H1 (cell line): Measurements from ENCODE around the gene OCLN. TPM values are rescaled to one million over a fixed set of nuclear protein-coding genes. Genes with fewer than 3 reads are reported as not detected.

Source experiments
- KDM5A ChIP-seq: fragments of 200-600 bp; IDR thresholded peaks from 2 replicates; pipeline ENCODE4 v1.7.1; 2012; ENCODE audit warnings: mild to moderate bottlenecking, low read length, inconsistent platforms, mixed read lengths
- POLR2AphosphoS5 ChIP-seq: IDR thresholded peaks from 2 replicates; pipeline ENCODE4 v1.6.1; 2011; ENCODE audit warnings: low read depth, low read length
- TBP ChIP-seq: IDR thresholded peaks from 2 replicates; pipeline ENCODE4 v1.6.1; 2011; ENCODE audit warnings: low read depth, low read length, improper control_type of control experiment
- polyA plus RNA-seq, 7 experiments: library from polyadenylated mRNA; depleted of rRNA in 3 of 7; stranded (reverse) in 5 of 7; unstranded in 2 of 7; fragments of >200 nt in 5 of 7; fragments of 200-250 nt in 2 of 7; gene quantifications; 1 replicate in 5 of 7; 2 replicates in 1 of 7; 4 replicates in 1 of 7; pipeline versions ENCODE4 v1.2.1 to v1.2.3, GENCODE V29; 2011 to 2013; ENCODE audit warnings: missing spikeins in 2 of 7, mixed read lengths in 2 of 7
- total RNA-seq: library from RNA; stranded (reverse); fragmentation: NEBNext Ultra II Directional; extraction: Animal tissue kit (Norgen Biotek cat#: 25700); gene quantifications from 2 replicates; pipeline ENCODE4 v1.2.1, GENCODE V29; 2021
- TF ChIP-seq, protein P1 (sequence below): fragments of 300-600 bp; sonication (generic); IDR thresholded peaks from 2 replicates; pipeline ENCODE4 v1.7.1; 2012; ENCODE audit warnings: low read length, moderate library complexity, mild to moderate bottlenecking, inconsistent platforms; ENCODE audit not compliant: insufficient replicate concordance
- TF ChIP-seq, protein P2 (sequence below): IDR thresholded peaks from 2 replicates; pipeline ENCODE4 v1.6.1; 2011; ENCODE audit warnings: low read length, improper control_type of control experiment
- TF ChIP-seq, protein P3 (sequence below): IDR thresholded peaks from 2 replicates; pipeline ENCODE4 v1.6.1; 2012; ENCODE audit warnings: inconsistent platforms

Gene OCLN
- total and polyA plus RNA-seq, 2 of the 8 experiments (the other 6 are each of a cell fraction or from before 2014, with no cell fraction given), result 27.9 to 85.5 TPM

DNA sequence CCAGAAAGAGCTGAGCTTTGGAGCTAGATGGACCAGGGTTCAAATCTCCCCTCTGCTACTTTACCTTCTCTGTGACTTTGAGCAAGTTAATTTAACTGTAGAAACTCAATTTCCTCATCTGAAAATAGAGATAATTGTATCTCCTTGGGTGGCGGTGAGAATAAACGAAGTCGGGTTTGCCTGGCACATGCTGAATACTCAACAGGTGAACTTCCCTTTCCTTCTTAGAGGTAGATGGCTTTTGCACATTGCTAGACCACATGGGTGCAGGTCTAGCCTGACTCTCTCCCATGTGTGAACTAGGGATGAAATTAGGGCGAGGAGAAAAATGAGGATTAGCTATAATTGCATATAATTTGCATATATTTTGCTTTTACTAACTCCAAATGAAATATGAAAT is 36.0 kb downstream of the OCLN start (continued):
- TF ChIP-seq, protein P1, sequence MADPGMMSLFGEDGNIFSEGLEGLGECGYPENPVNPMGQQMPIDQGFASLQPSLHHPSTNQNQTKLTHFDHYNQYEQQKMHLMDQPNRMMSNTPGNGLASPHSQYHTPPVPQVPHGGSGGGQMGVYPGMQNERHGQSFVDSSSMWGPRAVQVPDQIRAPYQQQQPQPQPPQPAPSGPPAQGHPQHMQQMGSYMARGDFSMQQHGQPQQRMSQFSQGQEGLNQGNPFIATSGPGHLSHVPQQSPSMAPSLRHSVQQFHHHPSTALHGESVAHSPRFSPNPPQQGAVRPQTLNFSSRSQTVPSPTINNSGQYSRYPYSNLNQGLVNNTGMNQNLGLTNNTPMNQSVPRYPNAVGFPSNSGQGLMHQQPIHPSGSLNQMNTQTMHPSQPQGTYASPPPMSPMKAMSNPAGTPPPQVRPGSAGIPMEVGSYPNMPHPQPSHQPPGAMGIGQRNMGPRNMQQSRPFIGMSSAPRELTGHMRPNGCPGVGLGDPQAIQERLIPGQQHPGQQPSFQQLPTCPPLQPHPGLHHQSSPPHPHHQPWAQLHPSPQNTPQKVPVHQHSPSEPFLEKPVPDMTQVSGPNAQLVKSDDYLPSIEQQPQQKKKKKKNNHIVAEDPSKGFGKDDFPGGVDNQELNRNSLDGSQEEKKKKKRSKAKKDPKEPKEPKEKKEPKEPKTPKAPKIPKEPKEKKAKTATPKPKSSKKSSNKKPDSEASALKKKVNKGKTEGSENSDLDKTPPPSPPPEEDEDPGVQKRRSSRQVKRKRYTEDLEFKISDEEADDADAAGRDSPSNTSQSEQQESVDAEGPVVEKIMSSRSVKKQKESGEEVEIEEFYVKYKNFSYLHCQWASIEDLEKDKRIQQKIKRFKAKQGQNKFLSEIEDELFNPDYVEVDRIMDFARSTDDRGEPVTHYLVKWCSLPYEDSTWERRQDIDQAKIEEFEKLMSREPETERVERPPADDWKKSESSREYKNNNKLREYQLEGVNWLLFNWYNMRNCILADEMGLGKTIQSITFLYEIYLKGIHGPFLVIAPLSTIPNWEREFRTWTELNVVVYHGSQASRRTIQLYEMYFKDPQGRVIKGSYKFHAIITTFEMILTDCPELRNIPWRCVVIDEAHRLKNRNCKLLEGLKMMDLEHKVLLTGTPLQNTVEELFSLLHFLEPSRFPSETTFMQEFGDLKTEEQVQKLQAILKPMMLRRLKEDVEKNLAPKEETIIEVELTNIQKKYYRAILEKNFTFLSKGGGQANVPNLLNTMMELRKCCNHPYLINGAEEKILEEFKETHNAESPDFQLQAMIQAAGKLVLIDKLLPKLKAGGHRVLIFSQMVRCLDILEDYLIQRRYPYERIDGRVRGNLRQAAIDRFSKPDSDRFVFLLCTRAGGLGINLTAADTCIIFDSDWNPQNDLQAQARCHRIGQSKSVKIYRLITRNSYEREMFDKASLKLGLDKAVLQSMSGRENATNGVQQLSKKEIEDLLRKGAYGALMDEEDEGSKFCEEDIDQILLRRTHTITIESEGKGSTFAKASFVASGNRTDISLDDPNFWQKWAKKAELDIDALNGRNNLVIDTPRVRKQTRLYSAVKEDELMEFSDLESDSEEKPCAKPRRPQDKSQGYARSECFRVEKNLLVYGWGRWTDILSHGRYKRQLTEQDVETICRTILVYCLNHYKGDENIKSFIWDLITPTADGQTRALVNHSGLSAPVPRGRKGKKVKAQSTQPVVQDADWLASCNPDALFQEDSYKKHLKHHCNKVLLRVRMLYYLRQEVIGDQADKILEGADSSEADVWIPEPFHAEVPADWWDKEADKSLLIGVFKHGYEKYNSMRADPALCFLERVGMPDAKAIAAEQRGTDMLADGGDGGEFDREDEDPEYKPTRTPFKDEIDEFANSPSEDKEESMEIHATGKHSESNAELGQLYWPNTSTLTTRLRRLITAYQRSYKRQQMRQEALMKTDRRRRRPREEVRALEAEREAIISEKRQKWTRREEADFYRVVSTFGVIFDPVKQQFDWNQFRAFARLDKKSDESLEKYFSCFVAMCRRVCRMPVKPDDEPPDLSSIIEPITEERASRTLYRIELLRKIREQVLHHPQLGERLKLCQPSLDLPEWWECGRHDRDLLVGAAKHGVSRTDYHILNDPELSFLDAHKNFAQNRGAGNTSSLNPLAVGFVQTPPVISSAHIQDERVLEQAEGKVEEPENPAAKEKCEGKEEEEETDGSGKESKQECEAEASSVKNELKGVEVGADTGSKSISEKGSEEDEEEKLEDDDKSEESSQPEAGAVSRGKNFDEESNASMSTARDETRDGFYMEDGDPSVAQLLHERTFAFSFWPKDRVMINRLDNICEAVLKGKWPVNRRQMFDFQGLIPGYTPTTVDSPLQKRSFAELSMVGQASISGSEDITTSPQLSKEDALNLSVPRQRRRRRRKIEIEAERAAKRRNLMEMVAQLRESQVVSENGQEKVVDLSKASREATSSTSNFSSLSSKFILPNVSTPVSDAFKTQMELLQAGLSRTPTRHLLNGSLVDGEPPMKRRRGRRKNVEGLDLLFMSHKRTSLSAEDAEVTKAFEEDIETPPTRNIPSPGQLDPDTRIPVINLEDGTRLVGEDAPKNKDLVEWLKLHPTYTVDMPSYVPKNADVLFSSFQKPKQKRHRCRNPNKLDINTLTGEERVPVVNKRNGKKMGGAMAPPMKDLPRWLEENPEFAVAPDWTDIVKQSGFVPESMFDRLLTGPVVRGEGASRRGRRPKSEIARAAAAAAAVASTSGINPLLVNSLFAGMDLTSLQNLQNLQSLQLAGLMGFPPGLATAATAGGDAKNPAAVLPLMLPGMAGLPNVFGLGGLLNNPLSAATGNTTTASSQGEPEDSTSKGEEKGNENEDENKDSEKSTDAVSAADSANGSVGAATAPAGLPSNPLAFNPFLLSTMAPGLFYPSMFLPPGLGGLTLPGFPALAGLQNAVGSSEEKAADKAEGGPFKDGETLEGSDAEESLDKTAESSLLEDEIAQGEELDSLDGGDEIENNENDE, result no peak
- TF ChIP-seq POLR2AphosphoS5, result no peak
- TF ChIP-seq, protein P2, sequence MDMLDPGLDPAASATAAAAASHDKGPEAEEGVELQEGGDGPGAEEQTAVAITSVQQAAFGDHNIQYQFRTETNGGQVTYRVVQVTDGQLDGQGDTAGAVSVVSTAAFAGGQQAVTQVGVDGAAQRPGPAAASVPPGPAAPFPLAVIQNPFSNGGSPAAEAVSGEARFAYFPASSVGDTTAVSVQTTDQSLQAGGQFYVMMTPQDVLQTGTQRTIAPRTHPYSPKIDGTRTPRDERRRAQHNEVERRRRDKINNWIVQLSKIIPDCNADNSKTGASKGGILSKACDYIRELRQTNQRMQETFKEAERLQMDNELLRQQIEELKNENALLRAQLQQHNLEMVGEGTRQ, result no peak
- TF ChIP-seq, protein P3, sequence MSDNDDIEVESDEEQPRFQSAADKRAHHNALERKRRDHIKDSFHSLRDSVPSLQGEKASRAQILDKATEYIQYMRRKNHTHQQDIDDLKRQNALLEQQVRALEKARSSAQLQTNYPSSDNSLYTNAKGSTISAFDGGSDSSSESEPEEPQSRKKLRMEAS, result no peak
- TF ChIP-seq TBP, result no peak
- no peak for TF ChIP-seq KDM5A
